HCT116 (cell line): Measurements from ENCODE around the gene SHISAL1. TPM values are rescaled to one million over a fixed set of nuclear protein-coding genes. Genes with fewer than 3 reads are reported as not detected.

Experiments
- ATAC-seq: fragments of 200-7000 bp; cut with Tn5 transposase; 2 replicates; pipeline ENCODE4 v1.9.1; 2020; ENCODE audit warnings: mild to moderate bottlenecking, moderate library complexity
- BruUV-seq: library from RNA; stranded (reverse); fragments of 400-500 nt; replicated peaks from 2 replicates; lab custom pipeline; 2021; lab: Mats Ljungman, UMichigan
- CTCF ChIA-PET: fragments of 300-600 bp; sonication (Branson Sonifier 250); formaldehyde crosslinking; loops from one replicate; lab custom pipeline; 2021; ENCODE audit warnings: antibody characterized with exemption; lab: Charles Lee
- POLR2A ChIA-PET: fragments of 300-600, 350-600 bp; sonication (Branson Sonifier 250); formaldehyde crosslinking; loops from one replicate; lab custom pipeline; 2021; ENCODE audit warnings: antibody characterized with exemption; lab: Charles Lee
- RAD21 ChIA-PET, 2 experiments: fragments of 300-600 bp; sonication (Branson Sonifier 250); formaldehyde crosslinking; loops; one replicate each; lab custom pipeline; 2023; ENCODE audit warnings: low total read pairs in 2 of 2; ENCODE audit not compliant: uncharacterized antibody in 2 of 2, unreplicated experiment in 2 of 2, low non-redundant PET in 1 of 2; lab: Charles Lee
- DNase-seq: peaks from one replicate; pipeline ENCODE4 v3.0.0-alpha.2; 2010; ENCODE audit warnings: low read depth, low spot score
- H2AFZ ChIP-seq: fragments of 200-600 bp; shearing (Covaris generic), sonication (generic); 2 replicates; pipeline ENCODE4 v1.6.1; 2017; ENCODE audit warnings: low read depth, mixed run types, mixed read lengths, antibody characterized with exemption, low read length; ENCODE audit not compliant: poor library complexity, severe bottlenecking
- H3K27ac ChIP-seq: 2 replicates; pipeline ENCODE4 v1.5.1; 2012; ENCODE audit warnings: low read depth, low read length
- H3K27me3 ChIP-seq: fragments of 200-600 bp; sonication (generic); 2 replicates; pipeline ENCODE4 v1.6.1; 2016; ENCODE audit warnings: mixed run types, low read length, mixed read lengths; ENCODE audit not compliant: insufficient read depth
- H3K36me3 ChIP-seq, 2 experiments: fragments of 200-500 bp in 1 of 2; fragments of 200-600 bp in 1 of 2; sonication (Bioruptor generic) in 1 of 2; sonication (generic) in 1 of 2; 2 replicates each; pipeline versions ENCODE4 v1.5.1 to v1.6.1; 2014 to 2016; ENCODE audit warnings: low read length in 2 of 2, inconsistent platforms in 1 of 2, mixed read lengths in 1 of 2, mixed run types in 1 of 2; ENCODE audit not compliant: insufficient read depth in 2 of 2, control insufficient read depth in 1 of 2
- H3K4me1 ChIP-seq, 2 experiments: fragments of 200-600 bp in 1 of 2; sonication (generic) in 1 of 2; 2 replicates each; pipeline versions ENCODE4 v1.5.1 to v1.6.1; 2012 to 2017; ENCODE audit warnings: low read length in 2 of 2, inconsistent platforms in 1 of 2, mild to moderate bottlenecking in 1 of 2, mixed read lengths in 1 of 2, mixed run types in 1 of 2, moderate library complexity in 1 of 2; ENCODE audit not compliant: insufficient read depth in 2 of 2, control insufficient read depth in 1 of 2
- H3K4me2 ChIP-seq: fragments of 200-600 bp; sonication (generic); 2 replicates; pipeline ENCODE4 v1.6.1; 2017; ENCODE audit warnings: mixed run types, low read length, mixed read lengths
- H3K4me3 ChIP-seq, 2 experiments: fragments of 200-600 bp in 1 of 2; sonication (generic) in 1 of 2; replicated peaks in 1 of 2; 2 replicates each; pipeline ENCODE4 v1.5.1; 2011 to 2016; ENCODE audit warnings: low read length in 2 of 2, control low read depth in 1 of 2, low read depth in 1 of 2, mild to moderate bottlenecking in 1 of 2, mixed read lengths in 1 of 2, mixed run types in 1 of 2
- H3K79me2 ChIP-seq: fragments of 200-600 bp; sonication (generic); 2 replicates; pipeline ENCODE4 v1.6.1; 2017; ENCODE audit warnings: mild to moderate bottlenecking, mixed run types, low read length, moderate library complexity, mixed read lengths; ENCODE audit not compliant: insufficient read depth
- H3K9ac ChIP-seq: fragments of 200-600 bp; sonication (generic); 2 replicates; pipeline ENCODE4 v1.6.1; 2016; ENCODE audit warnings: low read length, mixed read lengths
- H3K9me2 ChIP-seq: fragments of 200-600 bp; sonication (generic), shearing (Covaris generic); 2 replicates; pipeline ENCODE4 v1.6.1; 2017; ENCODE audit warnings: mixed run types, mild to moderate bottlenecking, moderate library complexity; ENCODE audit not compliant: insufficient read depth
- H3K9me3 ChIP-seq, 2 experiments: fragments of 200-500 bp in 1 of 2; fragments of 200-600 bp in 1 of 2; sonication (Bioruptor generic) in 1 of 2; sonication (generic) in 1 of 2; 2 replicates each; pipeline ENCODE4 v1.6.1; 2014 to 2017; ENCODE audit warnings: low read length in 2 of 2, mixed read lengths in 2 of 2, inconsistent platforms in 1 of 2, low read depth in 1 of 2, mild to moderate bottlenecking in 1 of 2, mixed run types in 1 of 2, moderate library complexity in 1 of 2; ENCODE audit not compliant: control insufficient read depth in 1 of 2, insufficient read depth in 1 of 2
- H4K20me1 ChIP-seq: fragments of 200-600 bp; sonication (generic), shearing (Covaris generic); 2 replicates; pipeline ENCODE4 v1.6.1; 2017; ENCODE audit warnings: mixed run types, mild to moderate bottlenecking, moderate library complexity; ENCODE audit not compliant: insufficient read depth
- ATF3 ChIP-seq: IDR thresholded peaks from 2 replicates; pipeline ENCODE4 v1.6.1; 2012
- CBX3 ChIP-seq: IDR thresholded peaks from 2 replicates; pipeline ENCODE4 v1.6.1; 2012; ENCODE audit warnings: low read depth
- EGR1 ChIP-seq: IDR thresholded peaks from 2 replicates; pipeline ENCODE4 v1.6.1; 2012; ENCODE audit warnings: low read depth
- ELF1 ChIP-seq: IDR thresholded peaks from 2 replicates; pipeline ENCODE4 v1.6.1; 2012; ENCODE audit warnings: low read depth, borderline replicate concordance
- EZH2phosphoT487 ChIP-seq: fragments of 200-600 bp; IDR thresholded peaks from 2 replicates; pipeline ENCODE4 v1.6.1; 2018; ENCODE audit warnings: antibody characterized with exemption, borderline replicate concordance
- FOSL1 ChIP-seq: IDR thresholded peaks from 2 replicates; pipeline ENCODE4 v1.6.1; 2012; ENCODE audit warnings: low read depth
- JUND ChIP-seq: IDR thresholded peaks from 2 replicates; pipeline ENCODE4 v1.6.1; 2012
- POLR2AphosphoS5 ChIP-seq: IDR thresholded peaks from 2 replicates; pipeline ENCODE4 v1.6.1; 2011; ENCODE audit warnings: mild to moderate bottlenecking, low read depth, low read length, moderate library complexity
- RAD21 ChIP-seq: IDR thresholded peaks from 2 replicates; pipeline ENCODE4 v1.6.1; 2012; ENCODE audit warnings: low read depth, mild to moderate bottlenecking
- REST ChIP-seq: IDR thresholded peaks from 2 replicates; pipeline ENCODE4 v1.6.1; 2012; ENCODE audit warnings: low read depth
- SIN3A ChIP-seq: IDR thresholded peaks from 2 replicates; pipeline ENCODE4 v1.6.1; 2012; ENCODE audit warnings: low read depth
- SP1 ChIP-seq: IDR thresholded peaks from 2 replicates; pipeline ENCODE4 v1.6.1; 2012; ENCODE audit warnings: low read depth
- SRF ChIP-seq: IDR thresholded peaks from 2 replicates; pipeline ENCODE4 v1.6.1; 2012; ENCODE audit warnings: low read depth
- YY1 ChIP-seq: IDR thresholded peaks from 2 replicates; pipeline ENCODE4 v1.6.1; 2011; ENCODE audit warnings: low read length, low read depth, moderate library complexity, mild to moderate bottlenecking; ENCODE audit not compliant: insufficient replicate concordance; ENCODE audit errors: extremely low read depth
- ZBTB33 ChIP-seq: IDR thresholded peaks from 2 replicates; pipeline ENCODE4 v1.6.1; 2011; ENCODE audit warnings: mild to moderate bottlenecking, low read length, moderate library complexity; ENCODE audit not compliant: insufficient replicate concordance; ENCODE audit errors: extremely low read depth
- ZNF274 ChIP-seq: fragments of 200-500 bp; sonication (Bioruptor generic); IDR thresholded peaks from 2 replicates; pipeline ENCODE4 v1.6.1; 2014; ENCODE audit warnings: mild to moderate bottlenecking, low read depth, low read length, inconsistent platforms
- intact Hi-C: fragments of 100-400 bp; cut with micrococcal nuclease; formaldehyde crosslinking; loops from 2 replicates; pipeline ENCODE4 v1.10.0; 2022
- total RNA-seq: library from RNA; stranded (reverse); gene quantifications from one replicate; pipeline ENCODE4 v1.2.1, GENCODE V29; 2021; ENCODE audit not compliant: unreplicated experiment

Gene SHISAL1
- total RNA-seq, 1 experiment from 2014 or later = not detected

- no peak overlapping the region for H3K27ac ChIP-seq
- H3K9me2 ChIP-seq = no peaks in the 10 kb centered on the region
- H3K9ac ChIP-seq = no peak overlapping the region
- H2AFZ ChIP-seq = no peak overlapping the region
- BruUV-seq = no TSS peak
- H3K4me1 ChIP-seq = no peaks in the 10 kb centered on the region
- no peak for TF ChIP-seq EGR1
- TF ChIP-seq ELF1 = no peak
- no peak for TF ChIP-seq YY1
- no peak for TF ChIP-seq JUND
- H3K27me3 ChIP-seq = no peaks in the 10 kb centered on the region; the same call in 1 of the 2 replicates
- no peaks in the 10 kb centered on the region for H3K9me3 ChIP-seq
- ChIA-PET CTCF (no interaction called here), POLR2A (no interaction called here), RAD21 (no interaction called here)
- H4K20me1 ChIP-seq = no peaks in the 10 kb centered on the region
- intact Hi-C loops = no loop called here
- no peak for DNase-seq
- H3K36me3 ChIP-seq = no peaks in the 10 kb centered on the region
- no peak for ATAC-seq
- H3K79me2 ChIP-seq = no peaks in the 10 kb centered on the region
- H3K4me3 ChIP-seq = no peak overlapping the region
- no peak overlapping the region for H3K4me2 ChIP-seq
Measured at GRCh38 chr22:44263547-44263946, 49.2 kb downstream of the SHISAL1 start.

- ChIA-PET RAD21 (no interaction called here), CTCF (no interaction called here)
- no peak overlapping the region for H3K27ac ChIP-seq
- H3K36me3 ChIP-seq = no peaks in the 10 kb centered on the region
- BruUV-seq = no TSS peak
- DNase-seq = no peak
- H3K4me2 ChIP-seq = no peak overlapping the region
- no peak overlapping the region for H2AFZ ChIP-seq
- H3K9me2 ChIP-seq = no peaks in the 10 kb centered on the region
- no peak for ATAC-seq
- H3K27me3 ChIP-seq = no peaks in the 10 kb centered on the region
- H3K4me1 ChIP-seq = no peaks in the 10 kb centered on the region
- no peaks in the 10 kb centered on the region for H3K9me3 ChIP-seq
- no peaks in the 10 kb centered on the region for H4K20me1 ChIP-seq
- intact Hi-C loops = no loop called here
- TF ChIP-seq ATF3 (no peak), RAD21 (no peak), SP1 (no peak), POLR2AphosphoS5 (no peak), EZH2phosphoT487 (no peak), CBX3 (no peak), ZBTB33 (no peak), SIN3A (no peak), REST (no peak), ZNF274 (no peak), SRF (no peak), EGR1 (no peak), FOSL1 (no peak)
- TF ChIP-seq, all 23 proteins: peak for 0
- no peak overlapping the region for H3K4me3 ChIP-seq
- H3K9ac ChIP-seq = no peak overlapping the region
- no peaks in the 10 kb centered on the region for H3K79me2 ChIP-seq
- POLR2A ChIA-PET = no interaction called here
Measured at GRCh38 chr22:44261861-44262595, 50.7 kb downstream of the SHISAL1 start.
